22Rv1 (cell line): ENCODE measurements around the gene GNL3L.

Source experiments
- ZFX ChIP-seq: fragments of 450-650 bp; IDR thresholded peaks from 2 replicates; pipeline ENCODE4 v1.6.1; 2017; ENCODE audit warnings: antibody characterized with exemption, borderline replicate concordance
- TF ChIP-seq, protein P1 (sequence below): fragments of 450-650 bp; IDR thresholded peaks from 2 replicates; pipeline ENCODE4 v1.5.1; 2017; ENCODE audit warnings: mild to moderate bottlenecking

- TF ChIP-seq, protein P1, sequence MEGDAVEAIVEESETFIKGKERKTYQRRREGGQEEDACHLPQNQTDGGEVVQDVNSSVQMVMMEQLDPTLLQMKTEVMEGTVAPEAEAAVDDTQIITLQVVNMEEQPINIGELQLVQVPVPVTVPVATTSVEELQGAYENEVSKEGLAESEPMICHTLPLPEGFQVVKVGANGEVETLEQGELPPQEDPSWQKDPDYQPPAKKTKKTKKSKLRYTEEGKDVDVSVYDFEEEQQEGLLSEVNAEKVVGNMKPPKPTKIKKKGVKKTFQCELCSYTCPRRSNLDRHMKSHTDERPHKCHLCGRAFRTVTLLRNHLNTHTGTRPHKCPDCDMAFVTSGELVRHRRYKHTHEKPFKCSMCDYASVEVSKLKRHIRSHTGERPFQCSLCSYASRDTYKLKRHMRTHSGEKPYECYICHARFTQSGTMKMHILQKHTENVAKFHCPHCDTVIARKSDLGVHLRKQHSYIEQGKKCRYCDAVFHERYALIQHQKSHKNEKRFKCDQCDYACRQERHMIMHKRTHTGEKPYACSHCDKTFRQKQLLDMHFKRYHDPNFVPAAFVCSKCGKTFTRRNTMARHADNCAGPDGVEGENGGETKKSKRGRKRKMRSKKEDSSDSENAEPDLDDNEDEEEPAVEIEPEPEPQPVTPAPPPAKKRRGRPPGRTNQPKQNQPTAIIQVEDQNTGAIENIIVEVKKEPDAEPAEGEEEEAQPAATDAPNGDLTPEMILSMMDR: no peak
- TF ChIP-seq ZFX: no peak
Observed at GRCh38 chrX:54551801-54552200, 21.8 kb downstream of the GNL3L start.
